ENCODE results near the gene NTSR1. TPM values are rescaled to one million over a fixed set of nuclear protein-coding genes. Genes with fewer than 3 reads are reported as not detected.

NTSR1 gene
- total RNA-seq, 4 donors from 2014 or later = 0.67 TPM; not detected in 3

- intact Hi-C loops (cut with DNase I) = no loop called here
- Histone ChIP-seq H3K27ac (no peak overlapping the region), H3K4me3 (replicated peaks in 1 of 3) (no peak overlapping the region), H3K36me3 (no peaks in the 10 kb centered on the region), H3K4me1 (no peaks in the 10 kb centered on the region), H3K9me3 (no peaks in the 10 kb centered on the region), H3K27me3 (no peaks in the 10 kb centered on the region)
- TF ChIP-seq POLR2A (IDR thresholded peaks at IDR 0.05) = no peak
- TF ChIP-seq CTCF (IDR thresholded peaks at IDR 0.05) = no peak
- no peak for DNase-seq
- WGBS, 2 donors = 80 to 100% methylated on average over 1 to 2 of the region's 11 CpGs
These were observed 8.3 kb downstream of the NTSR1 start for GRCh38 chr20:62716941-62717310.

GRCh38 chr20:62717933-62718332 lies 9.3 kb downstream of the NTSR1 start:
- intact Hi-C loops (cut with DNase I) = no loop called here
- no peak for DNase-seq
- no peak overlapping the region for H3K4me3 ChIP-seq (replicated peaks in 1 of 3)
- H3K27ac ChIP-seq = no peak overlapping the region
- H3K27me3 ChIP-seq = no peaks in the 10 kb centered on the region
- TF ChIP-seq CTCF (IDR thresholded peaks at IDR 0.05) (no peak), POLR2A (IDR thresholded peaks at IDR 0.05) (no peak)
- no peaks in the 10 kb centered on the region for H3K9me3 ChIP-seq
- no peaks in the 10 kb centered on the region for H3K36me3 ChIP-seq
- WGBS, 2 donors = 61 to 65% methylated on average over 18 of the region's 18 CpGs
- no peaks in the 10 kb centered on the region for H3K4me1 ChIP-seq

- TF ChIP-seq CTCF (IDR thresholded peaks at IDR 0.05) (no peak), POLR2A (IDR thresholded peaks at IDR 0.05) (no peak)
- DNase-seq = no peak
- intact Hi-C loops (cut with DNase I) = no loop called here
- H3K9me3 ChIP-seq = no peaks in the 10 kb centered on the region
- WGBS, 2 donors = 67 to 72% methylated on average over 12 of the region's 12 CpGs
- no peaks in the 10 kb centered on the region for H3K4me1 ChIP-seq
- no peak overlapping the region for H3K27ac ChIP-seq
- H3K27me3 ChIP-seq = no peaks in the 10 kb centered on the region
- no peak overlapping the region for H3K4me3 ChIP-seq (replicated peaks in 1 of 3)
- no peaks in the 10 kb centered on the region for H3K36me3 ChIP-seq
These were observed 9.9 kb downstream of the NTSR1 start for GRCh38 chr20:62718546-62718945.

DNA sequence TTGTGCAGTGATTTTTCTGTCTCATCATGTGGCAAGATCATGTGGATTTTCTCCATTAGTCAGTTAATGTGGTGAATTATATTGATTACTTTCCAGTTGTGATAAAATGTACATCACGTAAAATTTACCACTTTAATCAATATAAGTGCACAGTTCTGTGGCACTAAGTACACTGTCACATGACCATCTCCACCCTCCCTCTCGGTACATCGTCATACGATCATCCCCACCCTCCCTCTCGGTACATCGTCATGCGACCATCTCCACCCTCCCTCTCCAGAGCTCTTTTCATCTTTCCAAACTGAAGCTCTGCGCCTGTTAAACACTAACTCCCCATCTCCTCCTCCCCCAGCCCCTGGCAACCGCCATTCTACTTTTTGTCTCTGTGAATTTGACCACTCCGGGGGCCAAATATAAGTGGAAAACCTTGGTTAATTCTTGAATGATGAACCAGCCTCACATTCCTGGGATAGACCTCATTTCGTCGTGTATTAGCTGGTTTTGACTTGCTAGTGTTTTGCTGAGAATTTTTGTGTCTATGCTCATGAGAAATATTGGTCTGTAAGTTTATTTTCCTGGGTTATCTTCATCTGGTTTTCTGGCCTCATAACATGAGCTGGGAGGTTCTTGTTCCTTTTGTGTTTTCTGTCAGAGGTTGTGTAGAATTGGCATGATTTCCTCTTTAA lies 10.8 kb downstream of the NTSR1 start:
- H3K36me3 ChIP-seq = no peaks in the 10 kb centered on the region
- WGBS, 2 donors = 74 to 76% methylated on average over 12 of the region's 12 CpGs
- no peaks in the 10 kb centered on the region for H3K9me3 ChIP-seq
- no peak for TF ChIP-seq CTCF (IDR thresholded peaks at IDR 0.05)
- TF ChIP-seq POLR2A (IDR thresholded peaks at IDR 0.05) = no peak
- intact Hi-C loops (cut with DNase I) = no loop called here
- H3K4me1 ChIP-seq = no peaks in the 10 kb centered on the region
- no peak overlapping the region for H3K4me3 ChIP-seq (replicated peaks in 1 of 3)
- H3K27ac ChIP-seq = no peak overlapping the region
- no peaks in the 10 kb centered on the region for H3K27me3 ChIP-seq
- no peak for DNase-seq

DNA sequence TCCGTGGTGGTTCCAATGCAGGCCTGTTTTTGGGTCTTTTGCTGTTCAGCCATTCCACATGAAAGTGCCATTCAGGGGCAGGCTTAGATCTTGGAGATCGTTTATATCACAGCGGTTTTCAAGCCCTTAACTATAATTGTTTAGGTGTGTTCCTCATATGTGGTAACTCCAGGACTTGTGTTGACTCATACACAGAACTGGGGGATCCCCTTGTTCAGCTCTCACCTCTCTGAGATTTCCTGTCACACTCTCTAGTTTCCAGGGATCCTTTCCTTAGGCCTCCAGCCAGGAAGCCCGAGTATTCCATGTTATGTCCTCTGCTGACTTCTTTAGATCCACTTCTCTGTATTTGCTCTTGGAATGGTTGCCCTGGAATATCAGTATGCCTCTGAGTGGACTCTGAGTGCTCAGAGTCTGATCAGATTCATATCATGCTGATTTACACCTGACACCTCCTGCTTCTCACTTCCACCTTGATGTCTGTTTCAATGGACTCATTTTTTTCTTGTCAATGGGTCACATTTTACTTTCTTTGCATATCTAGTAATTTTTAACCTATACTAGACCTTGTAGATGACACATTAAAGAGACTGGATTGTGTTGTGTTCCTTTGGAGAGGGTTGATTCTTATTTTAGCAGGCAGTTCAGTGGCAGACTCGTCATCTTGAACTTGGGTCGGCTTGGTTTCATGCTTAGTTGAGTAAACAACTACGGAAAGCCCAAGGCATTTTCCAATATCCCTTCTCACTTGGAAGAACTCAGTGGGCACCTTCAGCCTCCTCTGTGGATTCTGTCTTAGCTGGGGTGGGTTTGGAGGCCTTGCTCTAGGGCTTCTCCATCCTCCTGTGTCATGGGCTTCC lies 13.1 kb downstream of the NTSR1 start:
- DNase-seq = no peak
- H3K4me1 ChIP-seq = no peaks in the 10 kb centered on the region
- intact Hi-C loops (cut with DNase I) = no loop called here
- H3K36me3 ChIP-seq = no peaks in the 10 kb centered on the region
- no peaks in the 10 kb centered on the region for H3K27me3 ChIP-seq
- H3K27ac ChIP-seq = no peak overlapping the region
- H3K4me3 ChIP-seq (replicated peaks in 1 of 3) = no peak overlapping the region
- TF ChIP-seq CTCF (IDR thresholded peaks at IDR 0.05) (no peak), POLR2A (IDR thresholded peaks at IDR 0.05) (no peak)
- 82 to 88% methylated on average over 7 of the region's 7 CpGs for WGBS, 2 donors
- H3K9me3 ChIP-seq = no peaks in the 10 kb centered on the region
